GM19324 (cell line): ENCODE results near the gene HSD17B10.
"Not testable (repeated sequence)": the region's sequence is repeated elsewhere in the genome, so short reads cannot be mapped to it uniquely, and the experiment has no call there.

Experiments
- ATAC-seq: cut with Tn5 transposase; IDR thresholded peaks from one replicate; pipeline ENCODE4 v1.9.1; 2021; ENCODE audit warnings: mild to moderate bottlenecking, moderate library complexity; ENCODE audit not compliant: unreplicated experiment, low FRiP score

The HSD17B10 gene

DNA sequence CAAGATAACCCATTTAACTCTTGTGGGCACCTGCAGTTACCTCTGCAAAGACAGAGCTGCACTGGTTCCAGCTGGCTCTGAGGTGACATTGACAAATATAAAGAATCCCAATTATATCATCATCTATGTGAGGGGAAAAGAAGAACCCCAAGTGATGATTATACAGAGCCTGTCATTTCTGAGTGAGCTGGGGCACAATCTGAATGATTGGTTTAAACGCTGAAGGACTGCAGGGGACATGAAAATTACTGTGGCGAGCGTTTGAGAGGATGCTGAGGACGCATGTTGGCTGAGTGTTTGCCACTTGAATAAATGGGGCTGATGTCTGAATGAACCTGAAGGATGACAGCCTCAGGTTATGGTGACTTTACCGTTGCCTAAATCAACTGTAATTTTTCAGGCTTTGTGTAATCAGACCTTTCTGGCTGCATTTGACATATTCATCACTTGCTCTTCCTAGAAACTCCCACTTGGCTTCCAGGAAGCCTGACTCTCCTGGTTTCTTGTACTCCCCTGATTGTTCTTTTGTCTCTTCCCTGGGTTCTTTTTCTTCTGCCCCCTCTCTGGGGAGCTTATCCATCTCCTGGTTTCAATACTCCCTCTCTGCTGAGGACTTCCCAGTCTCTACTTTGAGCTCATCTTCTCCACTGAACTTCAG lies 4.1 kb upstream of the HSD17B10 start:
- no peak for ATAC-seq

- no peak for ATAC-seq
These were observed 3.0 kb upstream of the HSD17B10 start for GRCh38 chrX:53437206-53437605.

DNA sequence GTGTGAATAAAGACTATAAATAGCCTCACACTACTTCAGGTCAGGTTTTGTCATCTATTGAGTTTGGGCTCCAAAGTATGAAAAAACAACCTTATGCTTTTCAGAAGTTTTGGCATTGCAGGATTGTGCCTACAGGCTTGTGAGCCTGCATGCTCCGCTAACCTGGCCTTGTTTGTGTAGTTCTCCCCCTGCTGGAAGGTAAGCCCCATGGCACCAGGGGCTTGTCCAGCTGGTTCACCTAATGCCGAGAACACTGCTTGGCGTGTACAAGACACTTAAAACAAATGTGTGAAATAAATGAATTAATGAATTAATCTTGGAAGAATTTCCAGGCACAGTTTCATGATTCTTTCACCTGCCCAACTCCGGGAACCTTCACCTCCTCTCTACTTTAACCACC lies 1.8 kb upstream of the HSD17B10 start:
- ATAC-seq: peak; percentile 39

GRCh38 chrX:53430231-53430630 lies 3.9 kb downstream of the HSD17B10 start:
- ATAC-seq: no peak

GRCh38 chrX:53429755-53430154 lies 4.4 kb downstream of the HSD17B10 start:
- no peak for ATAC-seq

DNA sequence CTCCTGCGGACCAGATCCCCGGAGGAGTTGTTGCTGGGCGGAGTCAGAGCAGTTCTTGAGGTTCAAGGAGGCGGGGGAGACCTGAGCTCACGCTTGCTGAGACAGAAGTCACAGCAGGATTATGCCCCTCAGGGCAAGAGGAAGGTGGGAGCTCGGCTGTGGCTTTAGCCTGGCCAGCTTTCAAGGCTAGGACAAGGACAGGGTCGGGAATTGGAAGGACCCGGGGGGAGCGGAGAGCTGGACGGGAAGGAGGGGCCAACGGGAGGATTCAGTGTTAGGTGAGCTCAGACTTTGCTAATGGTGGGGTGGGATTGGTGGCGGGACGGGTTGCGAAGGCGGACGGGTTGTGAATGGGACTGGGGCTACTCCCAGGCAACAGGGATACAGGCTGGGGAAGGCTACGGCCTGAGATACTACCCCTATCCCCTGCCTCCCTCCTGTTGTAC lies 11.3 kb downstream of the HSD17B10 start, which contains the start of gene RIBC1:
Gene RIBC1 (plus strand): TSS at position 13 of the 446 bp plus-strand sequence. CDS start 3,404 bp downstream, outside the sequence.
- ATAC-seq: no peak

GRCh38 chrX:53422086-53422860 lies 11.9 kb downstream of the HSD17B10 start, which contains the start of gene SMC1A:
SMC1A (minus strand) TSS chrX:53422654; CDS start chrX:53422600, 54 bp downstream.
- peak; percentile 96 for ATAC-seq

- ATAC-seq: peak; percentile 8
These were observed 12.4 kb downstream of the HSD17B10 start for GRCh38 chrX:53421772-53422085.

- no peak for ATAC-seq
These were observed 13.0 kb downstream of the HSD17B10 start for GRCh38 chrX:53421125-53421524.

- ATAC-seq: not testable (repeated sequence)
These were observed 13.8 kb downstream of the HSD17B10 start for GRCh38 chrX:53420351-53420750.

DNA sequence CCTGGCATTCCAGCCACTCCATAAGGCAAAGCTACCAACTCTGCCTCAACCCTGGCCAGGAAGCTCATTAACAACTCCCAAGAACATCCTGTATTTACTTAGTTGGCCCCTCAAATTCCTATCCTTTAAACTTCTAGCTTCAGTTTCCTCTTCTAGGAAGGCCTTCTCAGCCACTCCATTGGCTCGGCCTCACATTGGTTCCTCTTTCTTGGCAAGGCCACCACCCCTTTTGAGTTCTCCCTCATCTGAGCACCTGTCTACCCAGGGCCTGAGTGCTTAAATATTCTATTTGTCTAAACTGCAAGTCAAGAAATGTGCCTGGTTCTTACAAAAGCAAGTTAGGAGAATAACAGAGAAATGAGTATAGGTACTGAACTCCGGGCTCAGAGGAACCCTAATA lies 21.7 kb downstream of the HSD17B10 start:
- ATAC-seq: no peak

DNA sequence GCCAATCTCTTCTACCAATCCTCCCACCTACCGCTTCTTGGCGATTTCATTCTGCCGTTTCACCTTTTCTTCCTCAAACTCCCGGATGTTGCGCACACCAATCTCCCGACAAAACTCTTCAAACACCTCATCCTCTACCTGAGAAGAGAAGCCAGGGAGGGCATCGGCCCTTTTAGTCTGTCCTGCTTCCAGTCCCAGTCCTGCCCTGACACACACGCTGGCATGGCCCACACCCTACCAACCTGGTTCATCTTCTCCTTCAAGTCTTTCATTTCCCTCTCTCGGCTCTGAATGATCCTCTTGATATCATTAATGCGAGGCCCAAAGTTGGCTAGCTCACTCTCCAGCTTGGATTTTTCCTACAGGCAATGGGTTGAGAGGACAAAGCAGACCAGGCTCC lies 30.6 kb downstream of the HSD17B10 start:
- no peak for ATAC-seq

- ATAC-seq: no peak
These were observed 36.0 kb downstream of the HSD17B10 start for GRCh38 chrX:53398216-53398615.

- no peak for ATAC-seq
These were observed 38.4 kb downstream of the HSD17B10 start for GRCh38 chrX:53395605-53396298.

GRCh38 chrX:53383376-53384076 lies 50.6 kb downstream of the HSD17B10 start:
- ATAC-seq: no peak
